ENCODE measurements around the gene CCNI2.
"Not testable (repeated sequence)": the region's sequence is repeated elsewhere in the genome, so short reads cannot be mapped to it uniquely, and the experiment has no call there.

Gene CCNI2

DNA sequence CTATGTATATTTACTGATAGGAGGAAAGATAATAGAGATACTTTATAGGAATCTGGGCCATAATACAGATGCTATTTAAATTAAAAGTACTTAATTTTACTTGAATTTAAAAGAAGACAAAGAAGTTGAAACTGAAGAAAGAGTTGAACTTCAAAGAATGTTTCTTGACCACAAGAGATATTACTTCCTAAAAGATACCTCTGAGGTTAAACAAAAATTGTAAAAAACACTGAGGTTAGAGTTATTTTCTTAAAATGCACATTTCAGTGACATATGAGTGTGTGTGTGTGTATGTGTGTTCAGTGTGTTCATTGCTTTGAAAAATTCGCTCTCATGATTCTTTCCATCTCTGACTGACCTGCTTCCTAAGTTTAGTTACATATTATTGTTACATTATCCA, 33.4 kb downstream of the CCNI2 start:
- DNase-seq (ENCODE audit: low read depth in 3 of 3) = no peak

- no peak for DNase-seq (ENCODE audit: low read depth in 3 of 3)
Measured at GRCh38 chr5:132781029-132781428, 33.8 kb downstream of the CCNI2 start.

DNA sequence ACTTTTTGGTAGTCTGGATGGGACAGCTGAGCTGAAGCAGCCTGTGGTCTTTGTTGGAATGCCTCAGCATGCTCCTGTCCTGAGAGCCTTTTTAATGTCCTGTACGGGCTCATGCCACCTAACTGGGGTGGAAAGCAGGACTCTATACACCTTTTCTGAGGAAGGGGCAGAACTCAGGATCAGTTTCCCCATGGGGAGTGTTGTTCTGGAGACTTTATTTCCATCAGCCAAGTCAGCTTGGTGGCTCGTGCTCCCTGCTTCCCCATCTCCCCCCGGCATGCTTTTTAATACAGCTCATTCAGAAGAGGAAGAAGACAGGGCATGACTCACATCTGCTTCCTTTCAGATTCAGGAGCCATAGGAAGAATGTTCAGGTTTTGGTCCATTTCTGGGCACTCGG, 34.9 kb downstream of the CCNI2 start:
- DNase-seq (ENCODE audit: low read depth in 3 of 3) = no peak

DNA sequence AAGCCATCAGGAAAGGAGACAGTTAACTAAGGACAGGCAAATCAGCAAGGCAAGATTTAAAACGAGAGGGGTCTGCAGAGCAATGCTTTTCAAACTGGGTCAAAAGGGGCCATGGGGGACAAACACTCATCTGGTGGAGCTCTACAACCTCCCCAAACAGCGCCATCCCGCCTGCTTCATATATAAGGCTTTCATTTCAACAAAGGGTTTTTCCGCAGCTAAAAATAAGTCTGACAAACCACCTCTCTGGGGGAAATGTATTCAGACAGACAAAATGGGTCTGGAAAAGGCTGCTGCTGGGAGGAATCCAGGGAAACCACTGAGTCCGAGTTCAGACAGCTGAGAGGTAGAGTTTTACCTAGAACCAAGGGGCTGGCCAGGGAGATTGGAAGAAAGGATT, 38.1 kb downstream of the CCNI2 start:
- DNase-seq (ENCODE audit: low read depth in 3 of 3) = no peak

- DNase-seq (ENCODE audit: low read depth in 3 of 3) = no peak
Measured at GRCh38 chr5:132785864-132786263, 38.6 kb downstream of the CCNI2 start.

GRCh38 chr5:132787076-132787475, 39.9 kb downstream of the CCNI2 start:
- no peak for DNase-seq (ENCODE audit: low read depth in 3 of 3)

DNA sequence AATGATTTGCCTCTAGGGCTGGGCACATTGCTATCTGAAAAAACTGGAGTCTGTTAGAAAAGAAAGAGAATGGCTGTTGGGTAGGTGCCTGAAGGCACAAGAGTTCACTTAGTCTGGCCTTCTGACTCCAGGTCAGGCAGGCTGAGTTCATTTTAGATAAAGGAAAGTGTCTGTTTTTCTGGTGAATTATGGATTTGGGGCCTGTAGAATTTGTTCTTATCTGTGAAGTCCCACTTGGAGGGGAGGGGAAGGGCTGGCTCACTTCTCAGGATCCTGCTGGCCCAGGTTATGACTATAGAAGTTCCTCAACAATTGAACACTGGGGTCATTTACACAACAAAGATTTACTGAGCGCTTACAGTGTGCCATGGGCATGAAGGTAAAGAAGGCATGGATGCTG, 41.3 kb downstream of the CCNI2 start:
- DNase-seq (ENCODE audit: low read depth in 3 of 3) = no peak

DNA sequence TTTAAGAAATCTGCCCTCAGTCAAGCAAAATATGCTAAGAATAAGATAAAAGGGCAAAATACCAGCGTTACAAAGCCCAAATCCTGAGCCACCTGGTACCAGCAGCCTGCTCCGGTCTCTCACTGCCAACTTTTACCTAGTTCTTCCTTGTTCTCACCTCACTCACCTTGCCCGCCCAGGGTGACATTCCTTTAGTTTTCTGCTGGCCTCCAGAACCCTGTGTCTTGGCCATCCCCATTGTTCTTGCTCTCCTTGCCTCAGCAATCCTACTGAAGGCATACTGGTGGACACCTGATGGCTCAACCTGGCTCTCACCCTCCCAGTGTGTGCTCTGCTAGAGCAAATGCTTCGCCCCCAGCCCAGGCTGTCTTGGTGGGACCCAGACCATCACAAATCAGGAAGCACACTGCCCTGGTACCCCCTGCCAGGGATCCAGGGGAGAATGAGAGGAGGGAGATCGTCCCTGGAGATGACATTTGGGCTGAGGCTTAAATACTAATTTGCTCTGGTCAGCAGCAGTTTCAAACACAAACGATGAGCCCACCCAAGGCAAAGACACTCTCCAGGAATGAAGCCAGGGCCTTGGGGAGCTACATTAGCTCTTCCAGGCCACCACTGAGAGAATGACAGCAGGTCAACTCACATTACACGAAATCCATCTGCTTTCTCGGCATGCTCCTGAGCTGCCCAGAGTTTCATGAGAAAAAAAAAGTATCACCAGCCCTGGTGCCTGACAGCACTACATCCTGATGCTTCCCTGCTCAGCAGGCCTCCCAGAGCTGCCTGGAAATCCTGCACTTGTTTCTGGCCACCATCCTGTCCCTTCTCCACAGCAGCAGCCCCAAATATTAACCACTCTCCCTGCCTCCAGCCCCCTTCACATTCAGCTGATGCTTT, 42.0 kb downstream of the CCNI2 start:
- DNase-seq (ENCODE audit: low read depth in 3 of 3) = no peak

DNA sequence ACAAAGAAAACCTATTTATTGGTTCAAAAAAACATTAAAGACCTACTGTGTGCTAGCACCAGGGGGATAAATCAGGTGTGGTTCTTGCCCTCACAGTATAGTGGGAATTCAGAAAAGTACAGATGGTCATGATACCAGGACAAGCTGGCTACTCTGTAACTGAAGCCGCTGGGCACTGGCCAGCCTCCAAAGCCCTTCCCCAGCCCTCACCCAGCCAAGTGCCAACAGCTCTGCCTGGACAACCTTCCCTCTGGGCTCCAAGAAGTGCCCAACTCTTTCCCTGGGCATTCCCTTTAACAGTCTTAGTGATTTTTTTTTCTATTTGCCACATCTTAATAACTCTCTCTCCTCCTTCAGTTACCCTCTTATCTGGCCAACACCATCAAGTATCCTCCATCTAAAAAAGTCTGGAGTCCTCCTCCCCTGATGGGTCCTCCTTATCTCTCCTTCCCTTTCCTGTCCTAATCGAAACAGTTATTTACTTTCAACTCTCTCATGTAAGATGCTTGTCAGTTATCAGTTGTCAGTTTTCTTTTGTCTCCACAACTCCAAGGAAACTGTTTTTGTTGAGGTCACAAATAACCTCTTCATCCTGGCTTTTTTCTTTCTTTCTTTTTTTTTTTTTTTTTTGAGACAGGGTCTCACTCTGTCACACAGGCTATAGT, 43.1 kb downstream of the CCNI2 start:
- DNase-seq (ENCODE audit: low read depth in 3 of 3) = no peak

DNA sequence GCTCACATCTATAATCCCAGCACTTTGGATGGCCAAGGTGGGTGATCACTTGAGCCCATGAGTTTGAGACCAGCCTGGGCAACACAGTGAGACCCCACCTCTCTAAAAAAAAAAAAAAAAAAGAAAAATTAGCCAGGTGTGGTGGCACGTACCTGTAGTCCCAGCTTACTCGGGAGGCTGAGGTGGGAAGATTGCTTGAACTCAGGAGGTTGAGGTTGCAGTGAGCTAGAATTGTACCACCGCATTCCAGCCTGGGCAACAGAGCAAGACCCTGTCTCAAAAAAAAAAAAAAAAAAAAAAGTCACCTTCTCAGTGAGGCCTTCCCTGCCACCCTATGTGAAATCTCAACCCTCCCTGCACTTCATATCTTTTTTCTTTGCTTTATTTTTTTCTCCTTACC, 43.8 kb downstream of the CCNI2 start:
- DNase-seq (ENCODE audit: low read depth in 3 of 3) = no peak

DNA sequence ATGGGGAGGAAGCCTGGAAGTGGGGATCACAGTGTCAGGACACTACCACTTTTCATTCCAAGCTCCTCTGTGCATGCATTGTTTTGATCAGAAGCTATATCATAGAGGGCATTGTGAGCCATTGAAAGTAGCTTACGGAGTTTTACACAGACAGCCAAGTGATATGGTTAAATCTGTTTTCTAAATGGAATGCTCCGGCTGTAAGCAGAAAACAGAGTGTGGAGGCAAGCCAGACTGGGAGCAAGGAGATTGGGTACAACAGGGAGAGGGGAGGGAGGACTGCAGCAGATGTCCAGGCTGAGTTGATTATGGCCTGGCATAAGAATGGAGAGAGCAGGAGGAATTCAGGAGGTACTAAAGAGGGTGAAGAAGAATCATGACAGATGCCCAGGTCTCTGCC, 50.4 kb downstream of the CCNI2 start:
- no peak for DNase-seq (ENCODE audit: low read depth in 3 of 3)

- no peak for DNase-seq (ENCODE audit: low read depth in 3 of 3)
Measured at GRCh38 chr5:132799392-132799791, 52.2 kb downstream of the CCNI2 start.

- no peak for DNase-seq (ENCODE audit: low read depth in 3 of 3)
Measured at GRCh38 chr5:132800545-132800944, 53.3 kb downstream of the CCNI2 start.

GRCh38 chr5:132802044-132802684, 54.9 kb downstream of the CCNI2 start:
- DNase-seq (ENCODE audit: low read depth in 3 of 3) = no peak

GRCh38 chr5:132802685-132803066, 55.5 kb downstream of the CCNI2 start:
- DNase-seq (ENCODE audit: low read depth in 3 of 3) = not testable (repeated sequence)

All from stimulated activated CD4-positive, alpha-beta T cell treated with anti-CD3 and anti-CD28 coated beads, TNF-alpha, amount 100 ng/mL, for 4 hours (primary cell).